ENCODE data around the gene RFTN1. TPM values are rescaled to one million over a fixed set of nuclear protein-coding genes. Genes with fewer than 3 reads are reported as not detected.

The RFTN1 gene
- total and polyA plus RNA-seq, 2 of the 8 experiments (the other 6 are each of a cell fraction or from before 2014, with no cell fraction given): 4.6 to 6.7 TPM

- H3K79me2 ChIP-seq (ENCODE audit: control insufficient read depth in 1 of 2, insufficient read depth in 2 of 2, low read length in 2 of 2): peaks cover 11 to 33% of the 10 kb centered on the region in 2 experiments
- H2BK20ac ChIP-seq (ENCODE audit: low read length): no peak overlapping the region
- H3K4me1 ChIP-seq (replicated peaks in 1 of 4; ENCODE audit: control insufficient read depth in 3 of 4, insufficient read depth in 4 of 4, low read length in 3 of 4): peaks cover 0 to 6% (median 1%) of the 10 kb centered on the region in 4 experiments; a peak in 3 of 7 replicates
- H4K8ac ChIP-seq (ENCODE audit: extremely low read depth, insufficient read depth, low read length): no peak overlapping the region
- no peak overlapping the region for H3K14ac ChIP-seq (ENCODE audit: insufficient read length)
- H3K27me3 ChIP-seq (replicated peaks in 1 of 4; ENCODE audit: control insufficient read depth in 3 of 4, extremely low read depth in 1 of 4, insufficient read depth in 3 of 4, low read length in 3 of 4): peaks cover 0 to 1% (median 0%) of the 10 kb centered on the region in 4 experiments; a peak in 1 of 7 replicates
- DNase-seq (ENCODE audit: low read depth in 1 of 2, low spot score in 2 of 2) (no peak), FAIRE-seq (no peak)
- H3K27ac ChIP-seq (ENCODE audit: low read depth, low read length): no peak overlapping the region
- H2BK12ac ChIP-seq (ENCODE audit: low read depth, low read length): no peak overlapping the region
- no peak overlapping the region for H4K91ac ChIP-seq (replicated peaks; ENCODE audit: insufficient read length, low read length)
- no peak overlapping the region for H2BK5ac ChIP-seq (ENCODE audit: low read depth, low read length)
- CTCF ChIA-PET (ENCODE audit: partially characterized antibody): interaction anchor here (1.3 to 1.5 kb wide), 3 partner anchors 20 to 211 kb away, joined by 3 to 4 read pairs (median 3); no protein-coding TSS in a partner anchor
- H2AFZ ChIP-seq (ENCODE audit: low read length): no peak overlapping the region
- H3K36me3 ChIP-seq (ENCODE audit: control insufficient read depth in 2 of 4, insufficient read depth in 4 of 4, low read length in 3 of 4): peaks cover 5 to 44% (median 21%) of the 10 kb centered on the region in 4 experiments; a peak in 7 of 8 replicates
- H3K23ac ChIP-seq (ENCODE audit: insufficient read length): no peak overlapping the region
- POLR2A ChIA-PET (ENCODE audit: partially characterized antibody): no interaction called here
- peaks cover 0 to 3% of the 10 kb centered on the region in 2 experiments for H4K20me1 ChIP-seq (replicated peaks in 1 of 2; ENCODE audit: control insufficient read depth in 1 of 2, insufficient read depth in 2 of 2, low read length in 2 of 2)
- no peak overlapping the region for H2BK120ac ChIP-seq (replicated peaks; ENCODE audit: low read depth, low read length)
- H3K18ac ChIP-seq (ENCODE audit: extremely low read depth, low read length): no peak overlapping the region
- H4K5ac ChIP-seq (ENCODE audit: insufficient read length, low read depth, low read length): no peak overlapping the region
- no peaks in the 10 kb centered on the region; the same call in 1 of the 2 replicates for H3K79me1 ChIP-seq (ENCODE audit: low read depth, low read length)
- no peak overlapping the region for H3K4me3 ChIP-seq (ENCODE audit: extremely low read depth in 1 of 4, insufficient read depth in 2 of 4, low read depth in 3 of 4, low read length in 4 of 4)
- H2BK15ac ChIP-seq (ENCODE audit: low read length): no peak overlapping the region
- WGBS, 2 experiments (ENCODE audit: extremely low coverage in 1 of 2, insufficient coverage in 1 of 2, insufficient read length in 1 of 2, insufficient replicate concordance in 2 of 2, low coverage in 1 of 2, low lambda C conversion rate in 2 of 2, missing lambda C conversion rate in 1 of 2): 82% methylated on average over 10 of the region's 10 CpGs; no CpG with 5 or more reads in 1 of the 2 experiments
- H3K4me2 ChIP-seq (ENCODE audit: insufficient read depth in 1 of 2, low read depth in 2 of 2, low read length in 2 of 2): no peak overlapping the region
- no peak overlapping the region for H2AK5ac ChIP-seq (ENCODE audit: low read depth, low read length)
- no peak overlapping the region for H3K9ac ChIP-seq (replicated peaks in 1 of 4; ENCODE audit: extremely low read depth in 1 of 4, low read depth in 3 of 4, low read length in 3 of 4)
- H3K56ac ChIP-seq (replicated peaks; ENCODE audit: insufficient read length, low read depth, low read length): no peak overlapping the region
- no peaks in the 10 kb centered on the region for H3K9me3 ChIP-seq (ENCODE audit: insufficient read depth in 2 of 2, low read depth in 1 of 2, low read length in 1 of 2)
- no peak overlapping the region for H3K4ac ChIP-seq (replicated peaks; ENCODE audit: insufficient read length, low read depth, low read length)
- no peaks in the 10 kb centered on the region for H3K23me2 ChIP-seq (ENCODE audit: low read depth, low read length)
- TF ChIP-seq CEBPB (IDR thresholded peaks at IDR 0.05; ENCODE audit: low read depth, low read length) (no peak), USF2 (IDR thresholded peaks at IDR 0.05; ENCODE audit: low read length) (no peak), CHD1 (IDR thresholded peaks at IDR 0.05; ENCODE audit: low read depth, low read length) (no peak), TCF12 (IDR thresholded peaks at IDR 0.05; ENCODE audit: low read depth, low read length) (no peak), RXRA (IDR thresholded peaks at IDR 0.05; ENCODE audit: insufficient read depth, low read depth, low read length) (no peak), PHF8 (conservative IDR thresholded peaks at IDR 0.05; ENCODE audit: low read depth, low read length) (no peak), JUND (IDR thresholded peaks at IDR 0.05; ENCODE audit: low read length) (no peak), YY1 (IDR thresholded peaks at IDR 0.05; ENCODE audit: low read depth, low read length) (no peak), SIRT6 (IDR thresholded peaks at IDR 0.05; ENCODE audit: low read length) (no peak), CTBP2 (IDR thresholded peaks at IDR 0.05; ENCODE audit: borderline replicate concordance, insufficient read depth, insufficient read length, low read length) (no peak), NRF1 (IDR thresholded peaks at IDR 0.05; ENCODE audit: low read depth, low read length) (no peak)
- TF ChIP-seq, protein P1, sequence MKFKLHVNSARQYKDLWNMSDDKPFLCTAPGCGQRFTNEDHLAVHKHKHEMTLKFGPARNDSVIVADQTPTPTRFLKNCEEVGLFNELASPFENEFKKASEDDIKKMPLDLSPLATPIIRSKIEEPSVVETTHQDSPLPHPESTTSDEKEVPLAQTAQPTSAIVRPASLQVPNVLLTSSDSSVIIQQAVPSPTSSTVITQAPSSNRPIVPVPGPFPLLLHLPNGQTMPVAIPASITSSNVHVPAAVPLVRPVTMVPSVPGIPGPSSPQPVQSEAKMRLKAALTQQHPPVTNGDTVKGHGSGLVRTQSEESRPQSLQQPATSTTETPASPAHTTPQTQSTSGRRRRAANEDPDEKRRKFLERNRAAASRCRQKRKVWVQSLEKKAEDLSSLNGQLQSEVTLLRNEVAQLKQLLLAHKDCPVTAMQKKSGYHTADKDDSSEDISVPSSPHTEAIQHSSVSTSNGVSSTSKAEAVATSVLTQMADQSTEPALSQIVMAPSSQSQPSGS (IDR thresholded peaks at IDR 0.05; ENCODE audit: low read length): no peak
These were observed 242.6 kb downstream of the RFTN1 start for GRCh38 chr3:16270855-16271254.

All from H1 (cell line).